Upper lobe of right lung (tissue), 1 donor: ENCODE results near the gene SNAPIN. TPM values are rescaled to one million over a fixed set of nuclear protein-coding genes. Genes with fewer than 3 reads are reported as not detected.

Experiments used
- ATAC-seq: fragments of 200-7000 bp; cut with Tn5 transposase; one replicate; pipeline ENCODE4 v1.9.1; 2020; ENCODE audit warnings: mild to moderate bottlenecking, moderate library complexity
- DNase-seq: peaks from one replicate; pipeline ENCODE4 v3.0.0-alpha.2; 2020
- H3K27ac ChIP-seq: fragments of 200-600 bp; one replicate; pipeline ENCODE4 v1.8.0; 2022
- H3K27me3 ChIP-seq: fragments of 200-600 bp; one replicate; pipeline ENCODE4 v1.8.0; 2022; ENCODE audit warnings: mild to moderate bottlenecking
- H3K36me3 ChIP-seq: fragments of 200-600 bp; one replicate; pipeline ENCODE4 v1.8.0; 2022
- H3K4me1 ChIP-seq: fragments of 200-600 bp; one replicate; pipeline ENCODE4 v1.8.0; 2022
- H3K4me3 ChIP-seq: fragments of 200-600 bp; one replicate; pipeline ENCODE4 v1.8.0; 2022; ENCODE audit warnings: mild to moderate bottlenecking
- H3K9me3 ChIP-seq: fragments of 200-600 bp; one replicate; pipeline ENCODE4 v1.8.0; 2022
- CTCF ChIP-seq: fragments of 200-600 bp; IDR thresholded peaks from one replicate; pipeline ENCODE4 v1.8.0; 2022; ENCODE audit warnings: antibody characterized with exemption
- intact Hi-C: fragments of 100-400 bp; cut with DNase I; formaldehyde crosslinking; loops from one replicate; pipeline ENCODE4 v1.11.0; 2022
- total RNA-seq: library from RNA; stranded (reverse); fragmentation: NEBNext Ultra II Directional; extraction: Animal tissue kit (Norgen Biotek cat#: 25700); gene quantifications from one replicate; pipeline ENCODE4 v1.2.1, GENCODE V29; 2021
- donor health status: DM: no; HTN: yes; CAD: no; lungs with severe emphysema.

Gene SNAPIN
- total RNA-seq, 1 donor from 2014 or later, result 32.7 TPM

DNA sequence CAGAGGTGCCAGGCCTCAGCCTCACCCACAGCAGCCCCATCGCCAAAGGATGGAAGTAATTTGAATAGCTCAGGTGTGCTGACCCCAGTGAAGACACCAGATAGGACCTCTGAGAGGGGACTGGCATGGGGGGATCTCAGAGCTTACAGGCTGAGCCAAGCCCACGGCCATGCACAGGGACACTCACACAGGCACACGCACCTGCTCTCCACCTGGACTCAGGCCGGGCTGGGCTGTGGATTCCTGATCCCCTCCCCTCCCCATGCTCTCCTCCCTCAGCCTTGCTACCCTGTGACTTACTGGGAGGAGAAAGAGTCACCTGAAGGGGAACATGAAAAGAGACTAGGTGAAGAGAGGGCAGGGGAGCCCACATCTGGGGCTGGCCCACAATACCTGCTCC is 35.0 kb downstream of the SNAPIN start:
- peaks cover 8% of the 10 kb centered on the region for H3K4me1 ChIP-seq
- H3K36me3 ChIP-seq, result peaks cover 4% of the 10 kb centered on the region
- DNase-seq (no peak), ATAC-seq (no peak)
- no peak overlapping the region for H3K4me3 ChIP-seq
- no peak overlapping the region for H3K27ac ChIP-seq
- intact Hi-C loops, result no loop called here
- H3K9me3 ChIP-seq, result no peaks in the 10 kb centered on the region
- no peaks in the 10 kb centered on the region for H3K27me3 ChIP-seq
- no peak for TF ChIP-seq CTCF

DNA sequence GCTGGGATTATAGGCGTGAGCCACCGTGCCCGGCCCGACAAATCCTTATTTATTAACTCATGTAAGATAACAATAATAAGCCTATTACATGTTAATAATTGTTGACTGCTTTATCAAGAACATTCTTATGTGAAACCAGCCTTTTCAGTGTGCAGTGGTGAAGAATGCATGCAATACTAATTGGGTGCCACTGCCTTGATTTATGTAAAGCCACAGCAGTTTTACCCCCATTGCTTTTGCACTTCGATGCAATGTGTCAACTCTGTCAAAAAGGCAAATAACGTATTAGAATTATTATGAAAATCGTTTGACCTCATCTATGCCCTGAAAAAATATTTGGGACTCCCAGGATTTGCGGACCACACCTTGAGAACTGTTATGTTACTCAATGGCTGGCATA is 38.2 kb downstream of the SNAPIN start:
- no peak for TF ChIP-seq CTCF
- peak overlapping the region; percentile 84 for H3K27ac ChIP-seq

DNA sequence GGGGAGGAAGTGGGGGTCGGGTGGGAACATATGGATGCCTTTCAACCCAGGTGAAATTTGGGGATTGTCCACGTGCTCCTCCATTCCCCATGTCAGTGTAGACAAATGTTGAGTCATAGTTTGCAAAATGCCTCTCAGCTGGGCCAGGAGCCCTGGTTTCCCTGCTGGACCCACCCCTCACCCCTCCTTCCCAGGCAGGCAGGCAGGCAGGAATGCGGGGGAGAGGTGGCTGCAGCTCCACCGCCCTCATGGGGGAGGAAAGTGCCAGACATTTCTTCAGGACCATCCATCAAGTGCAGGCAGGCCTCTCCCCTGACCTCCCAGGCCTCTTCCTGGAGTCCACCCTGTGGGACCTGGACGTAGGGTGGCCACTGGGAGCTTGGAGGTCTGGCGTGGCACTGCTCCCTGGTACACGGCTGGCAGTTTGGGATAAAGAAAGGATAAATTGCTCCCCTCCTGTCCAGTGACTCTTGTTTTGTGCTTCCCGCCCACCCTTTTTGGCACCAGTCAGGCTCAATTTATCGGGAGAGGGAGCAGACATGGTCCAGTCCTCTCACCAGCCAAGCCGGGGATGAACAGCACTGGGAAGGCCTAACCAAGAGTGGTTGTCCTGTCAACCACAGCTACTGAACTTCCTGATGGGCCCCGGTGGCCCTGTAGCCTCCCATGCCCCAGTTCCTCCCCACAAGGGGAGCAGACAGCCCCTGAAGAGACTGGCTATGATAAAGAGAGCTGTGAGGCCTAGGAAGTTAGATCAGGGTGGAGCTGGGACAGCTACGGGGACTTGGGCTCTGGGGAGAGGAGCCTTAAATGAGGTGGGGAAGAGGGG is 38.9 kb downstream of the SNAPIN start:
- no peaks in the 10 kb centered on the region for H3K36me3 ChIP-seq
- no peaks in the 10 kb centered on the region for H3K9me3 ChIP-seq
- peaks cover 16% of the 10 kb centered on the region for H3K4me1 ChIP-seq
- no peak overlapping the region for H3K4me3 ChIP-seq
- no peak for TF ChIP-seq CTCF
- peak; percentile 72 for DNase-seq
- peak overlapping the region; percentile 84 for H3K27ac ChIP-seq
- peak; percentile 66 for ATAC-seq
- intact Hi-C loops, result no loop called here
- H3K27me3 ChIP-seq, result no peaks in the 10 kb centered on the region

More for the DNA sequence above, 38.2 kb downstream of the SNAPIN start:
- intact Hi-C loops, result no loop called here
- DNase-seq, result no peak
- no peak for ATAC-seq
- Histone ChIP-seq H3K4me3 (no peak overlapping the region), H3K27me3 (no peaks in the 10 kb centered on the region), H3K4me1 (peaks cover 16% of the 10 kb centered on the region), H3K36me3 (no peaks in the 10 kb centered on the region), H3K9me3 (no peaks in the 10 kb centered on the region)

DNA sequence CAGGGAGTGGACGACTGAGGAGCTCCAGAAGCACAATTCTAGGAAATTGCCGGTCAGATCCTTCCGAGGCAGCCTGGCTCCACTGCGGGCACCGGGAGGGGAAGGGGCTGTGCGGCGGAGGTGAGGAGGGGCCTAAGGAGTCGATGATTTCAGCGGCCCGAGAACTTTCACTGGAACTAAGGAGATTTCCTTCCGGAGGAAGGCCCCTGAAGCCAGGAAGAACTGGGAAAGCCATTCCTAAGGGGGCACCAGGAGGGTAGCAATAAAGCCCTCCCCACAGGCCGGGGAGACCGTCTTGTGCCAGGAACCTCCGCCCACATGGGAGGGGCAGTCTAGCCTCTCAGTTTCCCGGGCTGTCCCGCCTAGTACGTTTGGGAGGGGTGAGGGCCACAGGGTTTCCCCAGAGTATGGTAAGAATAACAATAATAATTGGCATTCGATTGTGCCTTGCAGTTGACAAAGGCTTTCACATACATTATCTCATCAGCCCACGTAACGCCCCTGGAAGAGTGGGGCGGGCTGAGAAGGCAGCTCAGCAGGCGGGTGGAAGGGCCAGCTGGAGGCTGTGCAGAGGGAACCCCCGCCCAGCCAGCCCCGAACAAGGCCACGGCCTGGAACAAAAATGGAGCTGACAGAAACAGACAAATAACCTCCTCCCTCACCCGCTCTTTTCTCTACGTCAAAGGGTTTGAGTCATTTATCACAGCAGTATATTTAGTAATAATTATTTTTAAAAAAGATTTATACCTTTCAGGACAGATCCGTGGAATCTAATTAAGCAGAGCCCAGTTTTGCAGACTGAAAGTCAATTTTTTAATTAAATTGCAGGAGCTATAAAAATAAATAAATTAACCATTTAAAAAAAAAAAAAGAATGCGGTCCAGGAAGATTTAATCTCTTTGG is 39.8 kb downstream of the SNAPIN start:
- H3K4me1 ChIP-seq, result peaks cover 16% of the 10 kb centered on the region
- H3K9me3 ChIP-seq, result no peaks in the 10 kb centered on the region
- peak overlapping the region; percentile 84 for H3K27ac ChIP-seq
- ATAC-seq (peak; percentile 81), DNase-seq (peak; percentile 70)
- H3K27me3 ChIP-seq, result no peaks in the 10 kb centered on the region
- H3K4me3 ChIP-seq, result no peak overlapping the region
- intact Hi-C loops, result no loop called here
- no peaks in the 10 kb centered on the region for H3K36me3 ChIP-seq
- no peak for TF ChIP-seq CTCF

- peak overlapping the region; percentile 84 for H3K27ac ChIP-seq
- H3K36me3 ChIP-seq, result no peaks in the 10 kb centered on the region
- DNase-seq (no peak), ATAC-seq (no peak)
- no peaks in the 10 kb centered on the region for H3K9me3 ChIP-seq
- intact Hi-C loops, result no loop called here
- peaks cover 16% of the 10 kb centered on the region for H3K4me1 ChIP-seq
- no peaks in the 10 kb centered on the region for H3K27me3 ChIP-seq
- H3K4me3 ChIP-seq, result no peak overlapping the region
- no peak for TF ChIP-seq CTCF
These were observed 40.6 kb downstream of the SNAPIN start for GRCh38 chr1:153698923-153699714.
